RPMI7951 (cell line): ENCODE data around the gene BRD3OS. TPM values are rescaled to one million over a fixed set of nuclear protein-coding genes. Genes with fewer than 3 reads are reported as not detected.
"Not testable (repeated sequence)": the region's sequence is repeated elsewhere in the genome, so short reads cannot be mapped to it uniquely, and the experiment has no call there.

Experiments used
- DNase-seq: peaks from one replicate; pipeline ENCODE4 v3.0.0-alpha.2; 2012; ENCODE audit warnings: low read depth
- total RNA-seq: library from RNA; depleted of rRNA; stranded (reverse); fragments of >200 nt; shearing (Covaris generic); gene quantifications from 2 replicates; pipeline ENCODE4 v1.2.3, GENCODE V29; 2014; rRNA removed

The BRD3OS gene
- total RNA-seq, 1 experiment from 2014 or later = 16.7 TPM

DNA sequence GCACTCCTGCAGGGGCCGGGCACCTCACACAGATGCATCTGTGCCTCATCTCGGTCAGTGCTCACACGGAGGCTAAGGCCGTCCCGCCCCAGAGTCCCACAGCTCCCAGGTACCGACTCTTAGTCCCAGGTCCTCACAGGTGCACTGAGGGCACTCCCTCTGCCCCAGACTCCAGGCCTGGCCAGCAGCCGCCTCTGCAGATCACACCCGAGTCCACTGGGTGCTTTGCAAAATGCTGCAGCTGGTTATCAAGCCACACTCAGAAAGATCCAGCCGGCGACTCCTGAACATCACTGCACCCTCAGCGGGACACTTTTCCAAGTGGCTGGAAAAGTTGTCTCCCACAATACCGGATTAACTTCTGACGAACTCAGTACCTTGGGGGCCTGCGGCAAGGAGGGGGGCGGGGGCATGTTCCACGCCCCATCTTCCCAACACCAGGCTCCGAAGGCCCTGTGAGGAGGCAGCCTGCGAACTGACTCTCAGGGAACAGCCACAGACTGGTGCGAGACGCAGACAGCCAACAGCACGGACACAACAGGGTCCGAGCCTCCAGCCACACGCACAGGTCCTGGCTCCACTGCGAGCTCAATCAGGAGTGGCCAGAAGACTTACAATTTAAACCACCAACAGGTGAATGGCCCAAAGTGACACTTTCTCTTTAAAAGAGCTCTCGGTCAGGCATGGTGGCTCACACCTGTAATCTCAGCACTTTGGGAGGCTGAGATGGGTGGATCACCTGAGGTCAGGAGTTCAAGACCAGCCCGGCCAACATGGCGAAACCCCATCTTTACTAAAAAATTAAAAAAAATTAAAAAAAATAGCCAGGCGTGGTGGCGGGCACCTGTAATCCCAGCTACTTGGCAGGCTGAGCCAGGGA, 38.5 kb downstream of the BRD3OS start:
- no peak for DNase-seq

DNA sequence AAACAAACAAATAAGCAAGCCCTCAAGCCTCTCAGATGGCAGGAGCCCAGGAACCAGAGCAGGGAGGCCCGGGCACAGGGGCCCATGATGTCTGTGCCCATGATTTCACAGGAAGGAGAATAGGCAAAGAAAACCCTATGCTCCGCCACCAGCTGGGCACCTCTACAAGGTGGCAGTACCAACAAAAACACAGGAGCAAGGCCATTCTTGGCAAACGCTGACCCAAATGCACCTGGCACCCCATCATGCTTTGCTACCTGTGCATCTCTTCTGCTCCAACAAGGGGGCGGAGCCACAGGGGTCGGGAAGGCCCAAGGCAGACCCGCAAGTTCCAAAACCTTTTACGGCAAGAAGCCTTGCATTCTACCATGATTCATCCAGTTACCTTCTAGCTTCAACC, 39.4 kb downstream of the BRD3OS start:
- no peak for DNase-seq

DNA sequence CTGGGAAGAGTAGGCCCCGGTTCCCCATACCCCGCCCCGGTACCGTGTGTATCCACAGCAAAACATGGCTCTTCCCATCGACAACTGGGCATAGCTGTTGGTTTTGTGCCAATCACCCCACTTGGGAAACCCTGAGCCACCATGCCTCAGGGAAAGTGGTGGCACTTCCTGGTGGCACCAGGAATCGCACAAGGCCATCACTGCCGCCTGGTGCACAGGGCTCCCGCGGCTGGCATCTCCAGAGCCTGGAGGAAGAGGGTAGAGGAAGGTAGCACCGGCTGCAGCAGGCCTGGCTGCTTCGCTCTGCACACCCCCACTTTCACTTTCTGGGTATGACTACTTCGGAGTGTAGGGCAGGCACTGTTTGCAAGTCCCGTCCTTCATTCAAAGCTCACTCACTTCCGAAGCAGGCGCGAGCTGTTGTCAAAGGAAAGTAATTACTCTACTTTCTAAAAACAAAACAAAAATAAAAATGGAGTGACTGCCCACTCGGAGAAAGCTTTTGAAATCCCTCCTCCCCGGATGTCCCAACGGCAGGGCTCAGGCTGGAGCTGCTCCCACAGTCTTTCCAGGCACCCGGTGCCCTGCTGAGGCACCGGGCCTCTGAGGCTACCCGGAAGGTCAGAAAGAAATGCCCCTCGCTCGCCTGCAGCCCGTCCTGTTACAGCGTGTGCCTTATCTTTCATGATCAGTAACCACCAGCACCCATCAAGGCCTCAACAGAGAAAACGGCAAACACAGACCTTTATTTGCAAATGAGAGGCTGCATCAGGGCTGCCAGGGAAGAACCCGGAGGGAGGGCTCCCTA, 40.5 kb downstream of the BRD3OS start:
- DNase-seq = peak; percentile 62

DNA sequence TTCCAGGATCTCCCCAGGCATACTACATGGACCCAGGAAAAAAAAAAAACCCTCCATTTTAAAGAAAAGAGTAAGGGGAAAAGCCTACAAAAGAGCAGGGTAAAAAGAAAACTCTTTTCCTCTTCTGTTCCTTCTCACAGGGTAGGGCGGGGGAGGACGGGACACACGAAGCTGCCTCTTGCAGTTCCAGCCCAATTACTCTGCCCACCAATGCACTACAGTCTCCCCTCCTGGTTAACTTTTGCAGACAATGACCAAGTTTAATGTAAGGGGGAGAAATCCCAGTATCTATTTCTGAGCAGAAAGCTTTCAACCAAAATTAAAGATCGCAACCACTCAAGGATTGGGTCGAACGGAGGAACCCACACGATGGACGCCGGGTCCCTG, 41.2 kb downstream of the BRD3OS start:
- no peak for DNase-seq

DNA sequence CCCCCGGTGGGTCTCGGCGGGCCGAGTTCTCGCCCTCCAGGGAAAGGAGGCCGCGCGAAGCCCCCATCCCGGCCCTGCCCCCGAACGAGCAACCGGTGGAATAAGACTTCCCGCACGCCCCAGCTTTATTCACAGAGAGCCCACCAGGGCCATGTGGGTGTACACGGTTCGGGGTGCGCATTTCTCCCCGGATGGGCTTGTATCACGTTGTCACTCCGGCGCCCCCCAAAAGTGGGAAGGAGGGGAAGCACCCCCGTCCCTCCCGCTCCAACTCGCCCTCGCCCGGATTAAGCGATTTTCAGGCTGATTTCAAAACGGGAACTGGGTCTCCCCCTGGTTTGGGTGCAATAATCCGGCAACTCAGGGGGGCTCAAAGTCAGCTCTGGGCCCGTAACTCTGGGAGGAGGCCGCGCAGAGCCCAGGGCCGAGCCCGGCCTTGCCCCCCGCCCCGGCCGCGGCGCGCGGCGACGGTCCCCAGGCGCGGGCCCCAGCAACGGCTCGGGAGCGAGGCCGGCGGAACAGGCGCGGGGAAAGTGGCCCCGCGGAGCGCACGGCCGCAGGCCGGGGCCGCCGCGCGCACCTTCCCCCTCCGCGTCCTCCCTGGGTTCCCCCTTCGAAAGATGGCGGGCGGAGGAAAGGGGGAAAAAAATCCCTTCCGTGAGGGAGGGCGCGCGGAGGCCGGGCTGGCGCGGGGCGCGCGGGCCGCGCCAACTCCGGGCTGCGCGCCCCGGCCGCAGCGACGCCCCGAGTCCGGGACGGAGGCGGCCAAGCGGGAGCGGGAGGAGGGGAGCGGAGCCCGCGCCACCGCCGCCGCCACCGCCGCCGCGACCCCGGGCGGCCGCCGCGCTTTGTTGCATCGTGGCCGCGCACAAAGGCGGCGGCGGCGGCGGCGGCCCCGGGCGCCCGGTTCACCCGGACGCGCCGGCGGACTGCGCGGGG, 41.9 kb downstream of the BRD3OS start:
- peak; percentile 21 for DNase-seq

DNA sequence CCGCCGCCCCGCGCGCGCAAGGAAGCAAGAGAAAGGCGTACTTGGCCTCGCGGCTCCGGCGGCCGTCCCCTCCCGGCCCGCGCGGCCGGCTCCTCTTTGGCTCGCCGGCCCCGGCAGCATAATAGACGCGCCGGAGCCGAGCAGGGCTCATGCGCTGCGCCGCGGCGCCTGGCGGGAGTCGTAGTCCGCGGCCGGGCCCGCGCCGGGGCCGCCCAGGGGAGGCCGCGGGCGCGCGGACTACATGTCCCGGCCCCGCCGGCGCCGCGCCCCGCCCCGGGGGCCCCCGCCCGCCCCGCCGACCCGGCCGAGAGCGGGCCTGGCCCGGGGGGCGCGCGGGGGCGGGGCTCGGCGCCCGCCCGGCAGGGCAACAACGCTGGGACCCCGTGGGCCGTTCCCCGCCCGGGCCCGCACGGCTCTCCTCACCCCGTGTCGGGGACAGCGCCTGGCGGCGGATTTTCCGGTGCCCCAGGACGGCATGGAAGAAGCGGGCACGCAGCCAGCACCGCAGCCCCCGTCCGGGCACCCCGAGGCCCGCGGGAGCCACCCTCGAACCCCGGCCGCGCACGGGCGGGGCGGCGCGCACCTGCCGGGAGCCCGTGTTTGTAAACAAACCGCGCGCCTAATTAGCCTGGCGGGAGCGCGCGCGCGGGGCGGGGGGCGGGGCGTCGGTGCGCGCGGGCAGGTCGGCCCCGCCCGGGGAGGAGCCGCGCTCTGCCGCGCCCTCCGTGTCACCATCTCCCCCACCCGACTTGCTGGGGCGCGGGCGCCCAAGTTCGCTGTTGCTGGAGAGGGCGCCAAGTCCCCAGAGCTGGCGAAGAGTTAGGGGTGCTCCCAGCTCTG, 42.8 kb downstream of the BRD3OS start, which contains the start of gene BRD3:
Gene BRD3, minus strand, starts transcription at position 123 of the 840 bp plus-strand sequence. CDS start 14,549 bp downstream, outside the sequence.
- peak; percentile 84 for DNase-seq

DNA sequence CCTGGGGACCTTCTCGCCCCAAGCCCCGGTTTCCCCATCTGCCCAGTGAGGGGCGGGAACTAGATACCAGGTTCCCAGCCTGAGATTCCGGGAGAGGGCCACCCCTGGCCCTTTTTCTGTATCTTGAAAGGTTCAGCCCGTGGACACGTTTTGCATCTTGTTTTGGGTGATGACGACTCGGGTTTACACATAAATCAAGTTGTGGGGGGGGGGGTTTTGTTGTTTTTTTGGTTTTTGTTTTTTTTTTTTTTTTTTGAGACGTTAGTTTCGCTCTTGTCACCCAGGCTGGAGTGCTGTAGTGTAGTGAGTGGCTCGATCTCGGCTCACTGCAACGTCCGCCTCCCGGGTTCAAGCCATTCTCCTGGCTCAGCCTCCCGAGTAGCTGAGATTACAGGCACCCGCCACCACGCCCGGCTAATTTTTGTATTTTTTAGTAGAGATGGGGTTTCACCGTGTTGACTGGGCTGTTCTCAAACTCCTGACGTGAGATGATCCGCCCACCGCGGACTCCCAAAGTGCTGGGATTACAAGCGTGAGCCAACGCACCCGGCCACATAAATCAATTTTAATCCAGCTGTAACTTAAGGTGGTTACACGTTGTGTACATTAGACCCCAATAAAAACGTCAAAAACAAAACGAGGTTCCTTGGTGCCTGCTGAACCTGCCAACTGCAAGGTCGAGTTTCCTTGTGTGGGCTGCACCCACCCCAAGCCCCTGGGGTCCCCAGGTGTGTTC, 43.6 kb downstream of the BRD3OS start:
- DNase-seq = no peak

DNA sequence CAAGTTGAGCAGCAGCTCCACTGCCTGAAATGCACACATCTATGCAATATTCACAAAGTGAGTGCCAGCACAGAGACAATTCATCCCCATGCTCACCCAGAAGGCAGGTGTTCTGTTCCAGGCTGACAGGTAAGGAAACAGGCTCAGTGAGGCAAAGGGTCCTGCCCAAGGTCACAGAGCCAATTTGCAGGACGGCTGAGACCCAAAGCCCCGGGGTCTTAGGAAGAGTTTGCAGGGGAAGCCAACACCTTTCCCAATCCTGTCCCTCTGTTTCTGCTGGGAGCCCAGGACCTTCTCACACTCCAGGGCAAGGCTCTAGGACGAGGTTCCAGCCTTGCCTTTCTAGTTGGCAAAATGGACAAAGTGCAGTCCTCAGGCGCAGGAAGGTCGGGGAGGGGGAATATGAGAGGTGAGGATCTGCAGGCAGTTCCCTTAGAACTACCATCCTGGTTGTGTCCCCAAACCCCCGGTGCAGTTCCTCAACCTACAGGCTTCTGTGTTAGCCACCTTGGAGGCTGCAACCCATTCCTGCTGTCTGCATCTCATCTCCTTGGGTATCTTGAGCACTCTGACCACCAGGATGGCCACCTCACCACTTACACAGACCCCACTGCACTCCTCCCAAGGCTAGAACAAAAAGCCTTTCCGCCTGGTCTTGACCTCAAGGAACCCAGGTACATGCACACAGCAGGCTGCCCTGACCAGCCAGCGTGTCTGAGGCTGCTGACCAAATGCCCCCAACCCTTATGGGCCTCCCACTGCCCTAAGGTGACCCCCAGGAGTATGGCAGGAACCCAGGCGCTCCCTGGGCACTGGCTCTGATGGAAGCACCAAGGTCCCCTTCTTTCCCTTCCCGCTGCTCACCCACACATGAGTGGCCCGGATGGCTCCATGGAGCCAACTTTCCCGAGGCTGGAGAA, 44.5 kb downstream of the BRD3OS start:
- DNase-seq = no peak

DNA sequence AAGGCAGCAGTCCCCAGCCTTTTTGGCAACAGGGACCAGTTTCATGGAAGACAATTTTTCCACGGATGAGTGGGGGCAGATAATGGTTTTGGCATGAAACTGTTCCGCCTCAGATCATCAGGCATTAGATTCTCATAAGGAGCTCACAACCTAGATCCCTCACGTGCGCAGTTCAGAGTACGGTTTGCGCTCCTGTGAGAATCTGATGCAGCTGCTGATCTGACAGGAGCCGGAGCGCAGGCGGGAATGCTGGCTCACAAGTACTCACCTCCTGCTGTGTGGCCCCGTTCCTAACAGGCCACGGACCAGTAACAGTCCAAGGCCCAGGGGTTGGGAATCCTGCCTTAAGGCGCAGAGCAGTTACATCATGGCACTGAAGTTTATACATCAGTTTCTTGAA, 45.9 kb downstream of the BRD3OS start:
- DNase-seq = no peak

DNA sequence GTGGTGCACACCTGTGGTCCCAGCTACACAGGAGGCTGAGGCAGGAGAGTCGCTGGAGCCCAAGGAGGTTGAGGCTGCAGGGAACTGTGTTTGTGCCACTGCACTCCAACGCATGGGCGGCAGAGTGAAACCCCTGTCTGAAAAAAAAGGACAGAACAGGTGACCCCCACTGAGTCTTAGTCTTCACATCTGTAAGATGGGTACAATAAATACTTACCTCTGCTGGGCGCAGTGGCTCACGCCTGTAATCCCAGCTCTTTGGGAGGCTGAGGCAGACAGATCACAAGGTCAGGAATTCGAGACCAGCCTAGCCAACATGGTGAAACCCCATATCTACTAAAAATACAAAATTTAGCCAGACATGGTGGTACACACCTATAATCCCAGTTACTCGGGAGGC, 47.4 kb downstream of the BRD3OS start:
- not testable (repeated sequence) for DNase-seq

DNA sequence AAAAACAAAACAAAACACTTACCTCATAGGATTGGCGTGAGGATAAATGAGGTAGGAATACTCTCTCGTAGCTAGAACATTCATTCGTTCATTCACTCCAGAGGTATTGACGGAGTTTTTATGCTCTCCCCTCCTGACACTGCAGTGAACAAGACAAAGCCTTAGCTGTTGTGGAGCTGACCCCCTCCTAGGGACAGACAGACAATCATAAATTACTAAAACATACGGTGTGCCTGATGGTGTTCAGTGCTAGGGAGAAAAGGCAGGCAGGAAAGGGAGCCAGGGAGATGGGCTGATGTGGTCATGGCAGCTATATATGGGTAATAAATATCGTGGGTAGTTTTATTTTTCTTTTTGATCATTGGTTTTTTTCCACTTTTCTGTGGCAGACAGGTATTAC, 48.2 kb downstream of the BRD3OS start:
- no peak for DNase-seq

DNA sequence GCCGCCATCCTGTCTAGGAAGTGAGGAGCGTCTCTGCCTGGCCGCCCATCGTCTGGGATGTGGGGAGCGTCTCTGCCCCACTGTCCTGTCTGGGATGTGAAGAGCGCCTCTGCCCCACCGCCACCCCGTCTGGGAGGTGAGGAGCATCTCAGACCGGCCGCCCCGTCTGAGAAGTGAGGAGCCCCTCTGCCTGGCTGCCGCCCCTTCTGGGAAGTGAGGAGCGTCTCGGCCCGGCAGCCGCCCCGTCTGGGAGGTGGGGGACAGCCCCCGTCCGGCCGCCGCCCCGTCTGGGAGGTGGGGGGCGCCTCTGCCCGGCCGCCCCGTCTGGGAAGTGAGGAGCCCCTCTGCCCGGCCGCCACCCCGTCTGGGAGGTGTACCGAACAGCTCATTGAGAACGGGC, 50.4 kb downstream of the BRD3OS start:
- DNase-seq = not testable (repeated sequence)

DNA sequence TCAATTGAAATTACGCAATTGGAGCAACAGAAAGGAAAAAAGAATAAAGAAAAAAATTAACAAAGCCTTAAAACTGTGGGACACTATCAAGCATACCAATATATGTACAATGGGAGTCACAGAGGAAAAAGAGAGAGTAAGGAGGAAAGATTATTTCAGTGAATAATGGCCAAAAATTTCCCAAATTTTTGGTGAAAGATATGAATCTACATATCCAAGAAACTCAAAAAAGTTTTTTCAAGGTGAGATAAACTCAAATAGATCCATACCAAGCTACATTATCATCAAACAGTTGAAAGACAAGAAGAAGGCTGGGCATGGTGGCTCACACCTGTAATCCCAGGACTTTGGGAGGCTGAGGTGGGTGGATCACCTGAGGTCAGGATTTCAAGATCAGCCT, 51.4 kb downstream of the BRD3OS start:
- no peak for DNase-seq

Other genes with a start within 250 kb of the BRD3OS start
- gene VAV2, start 33.2 kb upstream of the BRD3OS start, total RNA-seq = 10.3 and 16.2 TPM in 2 replicates
- 1.6 and 2.2 TPM in 2 replicates for gene BRD3, start 42.5 kb downstream of the BRD3OS start, total RNA-seq
- 15.8 and 16.3 TPM in 2 replicates for gene WDR5, start 110.6 kb downstream of the BRD3OS start, total RNA-seq
- not detected in 2 replicates for gene RNU6ATAC, start 139.1 kb downstream of the BRD3OS start, total RNA-seq